ENCODE data around the gene TDRD3.
"Not testable (repeated sequence)": the region's sequence is repeated elsewhere in the genome, so short reads cannot be mapped to it uniquely, and the experiment has no call there.

Gene TDRD3

DNA sequence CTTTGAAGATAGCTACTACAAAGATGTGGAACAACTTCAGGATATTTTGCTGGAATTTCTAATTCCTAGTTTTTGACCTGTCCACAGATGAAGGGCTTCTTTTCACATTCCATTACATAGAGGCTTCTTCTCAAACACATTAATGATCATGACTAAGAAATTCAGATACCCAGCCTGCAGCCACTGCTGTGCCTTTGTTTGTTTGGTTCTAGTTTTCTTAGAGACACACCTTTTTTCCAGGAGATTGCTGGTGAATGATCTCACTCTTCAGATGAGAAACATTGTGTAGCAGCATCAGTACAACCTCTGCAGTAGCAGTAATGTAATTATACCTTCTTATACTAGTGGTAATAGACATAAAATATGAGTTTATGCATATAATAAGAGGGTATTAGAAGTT is 5.0 kb downstream of the TDRD3 start:
- Histone ChIP-seq H3K9me3 (no peaks in the 10 kb centered on the region), H3K4me3 (ENCODE audit: low read depth in 1 of 2, low read length in 1 of 2) (no peak overlapping the region), H3K36me3 (no peaks in the 10 kb centered on the region), H3K4me1 (ENCODE audit: control insufficient read depth in 1 of 2, insufficient read depth in 1 of 2, low read depth in 1 of 2, low read length in 1 of 2) (peaks cover 8 to 11% of the 10 kb centered on the region in 2 experiments), H3K27ac (no peak overlapping the region), H3K27me3 (no peaks in the 10 kb centered on the region)
- TF ChIP-seq, protein P1, sequence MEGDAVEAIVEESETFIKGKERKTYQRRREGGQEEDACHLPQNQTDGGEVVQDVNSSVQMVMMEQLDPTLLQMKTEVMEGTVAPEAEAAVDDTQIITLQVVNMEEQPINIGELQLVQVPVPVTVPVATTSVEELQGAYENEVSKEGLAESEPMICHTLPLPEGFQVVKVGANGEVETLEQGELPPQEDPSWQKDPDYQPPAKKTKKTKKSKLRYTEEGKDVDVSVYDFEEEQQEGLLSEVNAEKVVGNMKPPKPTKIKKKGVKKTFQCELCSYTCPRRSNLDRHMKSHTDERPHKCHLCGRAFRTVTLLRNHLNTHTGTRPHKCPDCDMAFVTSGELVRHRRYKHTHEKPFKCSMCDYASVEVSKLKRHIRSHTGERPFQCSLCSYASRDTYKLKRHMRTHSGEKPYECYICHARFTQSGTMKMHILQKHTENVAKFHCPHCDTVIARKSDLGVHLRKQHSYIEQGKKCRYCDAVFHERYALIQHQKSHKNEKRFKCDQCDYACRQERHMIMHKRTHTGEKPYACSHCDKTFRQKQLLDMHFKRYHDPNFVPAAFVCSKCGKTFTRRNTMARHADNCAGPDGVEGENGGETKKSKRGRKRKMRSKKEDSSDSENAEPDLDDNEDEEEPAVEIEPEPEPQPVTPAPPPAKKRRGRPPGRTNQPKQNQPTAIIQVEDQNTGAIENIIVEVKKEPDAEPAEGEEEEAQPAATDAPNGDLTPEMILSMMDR (IDR thresholded peaks at IDR 0.05), result no peak

- no peaks in the 10 kb centered on the region for H3K4me1 ChIP-seq (ENCODE audit: control insufficient read depth in 1 of 2, insufficient read depth in 1 of 2, low read depth in 1 of 2, low read length in 1 of 2)
- H3K9me3 ChIP-seq, result no peaks in the 10 kb centered on the region
- no peak overlapping the region for H3K27ac ChIP-seq
- H3K36me3 ChIP-seq, result no peaks in the 10 kb centered on the region
- H3K4me3 ChIP-seq (ENCODE audit: low read depth in 1 of 2, low read length in 1 of 2), result no peak overlapping the region
- H3K27me3 ChIP-seq, result no peaks in the 10 kb centered on the region
- TF ChIP-seq, protein P1 (IDR thresholded peaks at IDR 0.05), result no peak
These were observed 10.1 kb downstream of the TDRD3 start for GRCh38 chr13:60407095-60407494.

GRCh38 chr13:60407852-60408251 is 10.8 kb downstream of the TDRD3 start:
- not testable (repeated sequence) for H3K9me3 ChIP-seq; H3K4me1 ChIP-seq (ENCODE audit: control insufficient read depth in 1 of 2, insufficient read depth in 1 of 2, low read depth in 1 of 2, low read length in 1 of 2); H3K27ac ChIP-seq; H3K27me3 ChIP-seq; H3K36me3 ChIP-seq; H3K4me3 ChIP-seq (ENCODE audit: low read depth in 1 of 2, low read length in 1 of 2)

GRCh38 chr13:60409574-60410292 is 12.7 kb downstream of the TDRD3 start:
- H3K4me1 ChIP-seq (ENCODE audit: control insufficient read depth in 1 of 2, insufficient read depth in 1 of 2, low read depth in 1 of 2, low read length in 1 of 2); H3K36me3 ChIP-seq; H3K27ac ChIP-seq; H3K27me3 ChIP-seq; H3K4me3 ChIP-seq (ENCODE audit: low read depth in 1 of 2, low read length in 1 of 2); H3K9me3 ChIP-seq: not testable (repeated sequence)

- Histone ChIP-seq H3K27me3 (no peaks in the 10 kb centered on the region), H3K27ac (no peak overlapping the region), H3K9me3 (no peaks in the 10 kb centered on the region), H3K36me3 (no peaks in the 10 kb centered on the region), H3K4me3 (ENCODE audit: low read depth in 1 of 2, low read length in 1 of 2) (no peak overlapping the region), H3K4me1 (ENCODE audit: control insufficient read depth in 1 of 2, insufficient read depth in 1 of 2, low read depth in 1 of 2, low read length in 1 of 2) (no peaks in the 10 kb centered on the region)
- TF ChIP-seq, protein P1 (IDR thresholded peaks at IDR 0.05), result no peak
These were observed 13.3 kb downstream of the TDRD3 start for GRCh38 chr13:60410299-60410698.

- Histone ChIP-seq H3K27me3 (no peaks in the 10 kb centered on the region), H3K4me1 (ENCODE audit: control insufficient read depth in 1 of 2, insufficient read depth in 1 of 2, low read depth in 1 of 2, low read length in 1 of 2) (no peaks in the 10 kb centered on the region), H3K4me3 (ENCODE audit: low read depth in 1 of 2, low read length in 1 of 2) (no peak overlapping the region), H3K36me3 (no peaks in the 10 kb centered on the region), H3K27ac (no peak overlapping the region), H3K9me3 (no peaks in the 10 kb centered on the region)
- TF ChIP-seq, protein P1 (IDR thresholded peaks at IDR 0.05), result no peak
These were observed 14.4 kb downstream of the TDRD3 start for GRCh38 chr13:60411464-60411863.

Measured in neutrophil (primary cell).